NCI-H748 (cell line): ENCODE data around the gene SAMD11.

Experiments used
- DNase-seq: peaks from one replicate; lab custom pipeline; 2025; ENCODE audit not compliant: unreplicated experiment; lab: John Stamatoyannopoulos, UW

SAMD11 gene

GRCh38 chr1:905071-905749, 18.5 kb upstream of the SAMD11 start:
- DNase-seq = no peak

GRCh38 chr1:905811-906599, 17.7 kb upstream of the SAMD11 start:
- no peak for DNase-seq

GRCh38 chr1:906600-907420, 16.9 kb upstream of the SAMD11 start:
- DNase-seq = no peak

DNA sequence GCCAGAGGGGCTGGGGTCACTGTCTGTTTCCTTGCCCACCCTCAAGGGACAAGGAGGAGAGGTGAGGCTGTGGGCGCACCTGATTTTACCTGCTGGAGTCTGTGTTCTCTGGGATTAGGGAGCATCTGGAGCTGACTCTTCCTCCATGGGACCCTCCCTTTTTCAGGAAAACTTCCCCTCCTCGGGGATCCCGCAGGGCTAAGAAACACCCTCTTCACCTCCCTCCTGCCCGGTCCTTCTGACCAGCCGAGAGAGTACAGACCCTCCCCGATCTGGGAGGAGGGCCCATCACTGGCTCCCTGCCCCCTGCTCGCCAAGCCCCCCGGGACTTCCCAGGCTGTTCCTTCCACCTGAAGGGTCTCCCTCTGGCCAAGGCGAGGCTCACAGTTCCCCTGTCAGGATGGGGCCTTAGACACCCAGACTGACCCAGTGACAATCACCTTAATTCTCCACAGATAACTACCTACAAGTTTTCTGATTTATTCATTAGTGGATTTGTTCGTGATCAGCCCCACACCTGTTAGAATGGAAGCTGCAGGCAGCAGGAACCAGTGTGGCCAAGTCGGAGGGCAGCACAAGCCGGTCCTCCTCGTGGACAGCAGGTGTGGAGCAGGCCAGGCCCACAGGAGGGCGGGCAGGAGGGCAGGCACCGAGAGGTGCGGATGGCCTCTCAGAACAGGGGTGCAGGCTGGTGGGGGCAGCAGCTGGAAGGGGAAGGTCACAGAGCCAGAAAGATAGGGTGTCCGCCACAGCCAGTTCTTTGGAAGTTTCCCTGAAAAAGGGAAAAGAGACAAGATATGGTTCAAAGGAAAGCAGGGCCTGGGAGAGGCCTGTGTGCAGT, 15.9 kb upstream of the SAMD11 start:
- no peak for DNase-seq

- DNase-seq = no peak
Measured at GRCh38 chr1:908661-909060, 15.1 kb upstream of the SAMD11 start.

DNA sequence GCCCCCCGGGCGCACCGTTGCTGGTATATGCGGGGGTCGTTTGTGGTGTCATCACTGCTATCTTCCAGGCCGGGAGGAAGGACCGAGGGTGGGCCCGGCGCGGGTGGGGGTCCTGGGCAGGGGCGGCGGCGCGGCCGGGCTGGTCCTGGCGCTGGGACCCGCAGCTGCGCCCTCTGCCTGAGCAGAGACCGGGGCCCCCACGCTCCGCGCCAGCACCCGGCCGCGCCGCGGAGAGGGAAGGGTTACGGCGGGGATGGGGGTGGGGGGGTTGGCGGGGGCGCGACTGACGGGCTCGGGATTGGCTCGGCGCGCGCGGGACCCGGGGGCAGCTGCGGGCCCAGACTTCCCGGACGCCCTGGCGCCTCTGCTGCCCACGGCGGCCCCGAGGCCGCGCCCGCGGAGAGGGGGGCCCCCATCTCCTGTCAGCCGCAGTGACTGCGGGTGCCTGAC, 13.8 kb upstream of the SAMD11 start:
- no peak for DNase-seq

DNA sequence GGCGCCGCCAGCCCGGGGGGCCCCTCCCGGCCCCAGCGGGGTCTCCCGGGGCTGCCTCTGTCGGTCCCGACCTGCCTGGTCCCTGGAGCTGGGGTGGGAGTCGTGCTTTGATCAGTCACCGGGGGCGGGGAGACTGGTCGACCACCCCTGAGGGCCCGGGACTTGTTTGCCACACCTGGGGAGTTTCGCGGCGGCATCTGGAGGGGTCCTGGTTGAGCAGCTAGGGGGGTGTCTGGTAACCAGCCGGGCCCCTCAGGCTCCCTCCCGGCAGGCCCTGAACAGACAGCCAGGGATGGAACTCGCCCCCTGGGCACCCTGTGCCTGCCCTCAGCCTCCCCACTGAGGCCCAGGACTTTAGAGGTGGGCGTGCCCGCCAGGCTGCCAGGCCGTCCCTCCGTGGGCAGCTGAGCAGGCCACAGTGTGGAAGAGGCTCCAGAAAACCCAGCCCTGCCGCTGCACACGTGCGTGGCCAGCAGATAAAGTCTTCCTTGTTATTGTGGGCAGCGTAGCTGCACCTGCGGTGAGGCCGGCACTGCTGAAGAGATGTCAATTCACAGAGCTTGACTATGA, 13.3 kb upstream of the SAMD11 start:
- DNase-seq = no peak

- DNase-seq = no peak
Measured at GRCh38 chr1:910881-911721, 12.6 kb upstream of the SAMD11 start.

DNA sequence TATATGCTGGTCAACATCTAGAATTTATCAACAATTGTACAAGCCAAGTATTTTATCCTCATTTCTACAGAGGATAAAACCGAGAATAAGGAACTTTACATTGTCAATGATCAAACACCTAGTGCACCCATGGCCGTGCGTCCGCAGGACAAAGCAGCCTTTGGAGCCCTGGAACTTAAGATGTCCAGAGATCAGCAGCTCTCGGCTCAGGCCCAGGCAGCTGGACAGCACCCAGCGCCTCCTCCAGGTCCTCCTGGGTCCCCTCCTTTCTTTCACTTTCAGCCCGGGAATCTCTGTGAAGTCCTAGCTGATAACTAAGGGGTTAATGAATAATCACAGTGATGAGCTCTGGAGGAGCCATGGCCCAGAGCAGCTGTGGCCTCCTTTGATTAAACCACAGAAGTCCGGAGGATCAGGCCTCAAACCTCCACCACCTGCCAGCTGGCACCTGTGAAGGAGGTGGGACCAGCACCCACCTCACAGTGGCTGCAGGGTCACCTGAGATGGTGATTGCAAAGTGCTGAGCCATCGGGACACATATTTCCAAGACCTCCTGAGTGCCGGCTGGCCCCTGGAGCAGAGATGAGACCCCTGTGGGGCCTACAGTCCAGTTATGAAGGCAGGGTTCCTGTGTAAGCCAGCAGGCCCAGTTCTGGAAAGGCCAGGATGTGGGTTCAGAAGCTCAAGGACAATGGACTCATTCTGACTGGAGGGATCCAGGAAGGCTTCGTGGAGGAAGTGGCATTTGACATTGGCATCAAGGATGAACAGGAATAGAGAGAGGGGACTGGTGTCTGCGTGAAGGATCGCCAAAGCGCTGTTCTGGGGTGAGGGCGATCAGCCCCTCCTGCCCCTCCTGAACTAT, 11.6 kb upstream of the SAMD11 start:
- DNase-seq = no peak

DNA sequence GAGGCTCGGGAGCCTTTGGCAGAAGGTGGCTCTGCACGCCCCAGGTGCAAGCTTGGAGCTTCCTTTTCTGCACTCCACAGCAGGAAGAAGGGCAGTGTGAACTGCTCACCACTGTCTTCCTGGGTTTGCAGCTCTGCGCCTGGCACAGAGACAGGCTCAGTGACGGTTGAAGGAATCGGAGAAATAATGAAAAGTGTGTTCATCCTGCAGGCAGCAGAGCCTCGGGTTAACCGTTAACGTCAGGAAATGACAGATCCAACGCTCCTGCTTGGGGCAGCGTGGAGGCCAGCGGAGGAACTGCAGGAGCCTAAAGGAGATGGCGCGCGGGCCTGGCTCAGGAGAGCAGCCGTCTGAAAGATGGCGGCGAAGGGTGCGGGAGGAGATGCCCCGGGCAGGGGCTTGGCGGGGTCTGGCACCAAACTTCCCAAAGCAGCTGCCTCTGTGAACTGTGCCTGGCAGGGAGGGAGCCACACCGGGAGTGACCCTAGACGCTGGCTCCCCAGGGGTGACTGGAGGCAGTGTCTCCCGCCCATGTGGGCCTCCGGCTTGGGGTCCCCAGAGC, 10.9 kb upstream of the SAMD11 start:
- no peak for DNase-seq

- no peak for DNase-seq
Measured at GRCh38 chr1:913491-914130, 10.1 kb upstream of the SAMD11 start.

DNA sequence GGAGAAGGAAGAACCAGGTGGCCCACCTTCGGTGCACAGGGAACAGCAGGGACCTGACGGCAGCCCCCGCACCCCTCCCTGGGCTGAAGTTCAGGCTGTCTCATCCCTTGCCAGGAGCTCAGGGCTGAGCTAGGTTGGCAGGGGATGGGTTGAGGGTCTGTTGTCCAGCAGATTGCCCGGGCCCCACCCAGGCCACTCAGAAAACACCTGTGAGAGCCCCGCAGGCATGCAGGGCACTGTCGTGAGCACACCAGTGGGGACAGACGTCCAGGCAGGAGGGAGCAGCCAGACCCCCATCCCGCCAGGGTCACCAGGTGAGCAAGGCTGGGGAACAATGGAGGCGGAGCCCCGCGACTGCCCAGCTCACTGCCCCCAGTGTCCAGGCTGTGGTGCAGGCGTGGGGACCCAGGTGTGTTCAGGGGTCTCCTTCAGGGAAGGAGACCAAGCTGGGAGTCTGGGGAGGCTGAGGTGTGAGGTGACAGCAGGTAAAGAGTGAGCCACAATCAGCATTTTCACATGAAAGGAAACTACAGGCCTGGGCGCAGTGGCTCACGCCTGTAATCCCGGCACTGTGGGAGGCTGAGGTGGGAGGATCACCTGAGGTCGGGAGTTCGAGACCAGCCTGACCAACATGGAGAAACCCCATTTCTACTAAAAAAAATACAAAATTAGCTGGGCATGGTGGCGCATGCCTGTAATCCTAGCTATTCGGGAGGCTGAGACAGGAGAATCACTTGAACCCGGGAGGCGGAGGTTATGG, 9.4 kb upstream of the SAMD11 start:
- no peak for DNase-seq

- no peak for DNase-seq
Measured at GRCh38 chr1:914891-915280, 8.8 kb upstream of the SAMD11 start.

DNA sequence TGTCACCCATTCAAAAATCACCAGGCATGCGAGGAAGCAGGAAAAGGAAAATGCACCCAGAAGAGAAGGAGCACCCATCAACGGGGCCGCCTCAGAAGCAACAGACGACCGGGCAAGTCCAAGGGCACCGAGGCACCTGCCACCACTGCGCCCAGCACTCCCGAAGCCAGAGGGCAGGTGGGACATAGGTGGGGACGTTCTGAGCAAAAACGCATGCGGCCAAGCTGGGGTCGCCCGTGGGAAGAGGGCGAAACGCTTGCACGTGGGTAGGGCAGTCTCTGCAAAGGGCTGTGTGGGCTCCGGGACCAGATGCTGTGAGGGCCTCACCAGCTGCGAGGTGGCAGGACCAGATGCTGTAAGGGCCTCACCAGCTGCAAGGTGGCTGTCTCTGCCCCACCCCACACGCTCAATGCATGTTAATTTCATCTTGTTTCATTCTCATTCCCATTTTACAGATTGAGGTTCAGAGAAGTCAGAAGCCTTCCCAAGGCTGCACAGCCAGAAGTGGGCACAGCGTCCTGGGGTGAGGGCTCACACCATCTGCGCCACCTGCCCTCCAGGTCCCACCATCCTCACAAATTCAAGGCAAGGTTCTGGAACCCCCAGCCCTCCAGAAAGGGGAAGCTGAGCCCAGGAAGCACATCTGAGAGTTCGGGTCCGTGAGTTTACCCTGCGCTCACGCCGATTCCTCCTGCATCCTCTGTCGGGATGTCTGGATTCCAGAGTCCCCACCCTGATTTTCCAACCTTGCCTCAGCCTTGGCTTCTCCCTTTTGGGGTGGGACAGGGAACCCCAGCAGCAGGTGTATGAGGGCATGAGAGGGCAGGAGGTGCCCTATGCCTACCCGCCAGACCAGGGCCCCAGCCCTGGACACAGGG, 8.2 kb upstream of the SAMD11 start:
- DNase-seq = no peak

DNA sequence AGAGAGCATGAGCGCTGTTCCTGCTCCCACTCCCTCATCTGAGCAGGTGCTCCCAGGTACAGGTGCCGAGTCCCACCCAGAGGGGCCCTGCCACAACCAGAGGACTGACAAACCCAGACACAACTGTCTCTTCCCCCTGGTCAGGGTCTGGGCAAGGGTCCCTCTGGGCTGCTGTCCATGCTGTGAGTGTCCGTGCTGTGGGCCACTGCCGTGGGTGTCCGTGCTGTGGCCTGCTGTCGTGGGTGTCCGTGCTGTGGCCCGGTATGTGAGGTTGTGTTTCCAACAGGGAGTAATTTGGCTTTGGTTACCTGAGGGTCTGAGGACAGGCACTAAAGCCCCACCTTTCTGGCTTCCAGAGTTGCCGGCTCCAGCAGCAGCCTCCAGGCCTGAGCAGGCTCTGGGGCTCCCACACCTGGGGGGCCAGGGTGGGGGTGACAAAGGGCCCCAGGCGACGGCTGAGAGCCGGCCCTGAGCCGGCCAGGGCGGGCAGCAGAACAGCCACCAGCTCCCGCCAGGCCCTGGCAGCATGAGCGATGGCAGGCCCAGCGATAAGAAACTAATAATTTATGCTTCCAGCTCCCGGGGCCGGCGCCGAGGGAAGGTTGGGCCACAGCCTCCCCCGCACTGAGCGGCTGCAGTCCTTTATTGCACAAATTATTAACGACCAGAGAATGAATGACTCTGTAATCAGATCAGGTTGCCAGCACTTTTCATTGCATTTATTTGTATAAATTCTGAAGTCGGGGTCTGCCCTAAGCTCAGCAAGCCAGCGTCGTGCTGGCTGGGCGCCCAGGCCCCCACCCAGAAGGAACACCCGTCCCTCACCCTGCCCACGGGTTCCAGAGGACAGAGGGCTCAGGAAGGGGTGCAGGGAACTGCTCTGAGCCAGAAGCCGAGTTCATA, 7.3 kb upstream of the SAMD11 start:
- DNase-seq = no peak
